Small intestine (tissue), 7 donors: Measurements from ENCODE around the gene ZNF83. TPM values are rescaled to one million over a fixed set of nuclear protein-coding genes. Genes with fewer than 3 reads are reported as not detected.
A peak's percentile ranks its signal among the peaks of the same experiment; 100 is the strongest.

Experiments used
- DNase-seq, 2 donors: peaks; one replicate each; pipeline versions ENCODE4 v3.0.0 to v3.0.0-alpha.2; 2013
- FAIRE-seq: peaks from 2 replicates; lab custom pipeline; 2012; peaks lifted over from hg19 to GRCh38; lab: Jason Lieb, UNC
- H3K27ac ChIP-seq, 3 donors: one replicate each; pipeline ENCODE4 v1.5.1; 2013; ENCODE audit warnings: low read length in 2 of 3, mild to moderate bottlenecking in 2 of 3, control low read depth in 1 of 3, inconsistent platforms in 1 of 3, low read depth in 1 of 3, moderate library complexity in 1 of 3
- H3K27me3 ChIP-seq, 3 donors: one replicate each; pipeline ENCODE4 v1.6.1; 2013; ENCODE audit warnings: low read length in 3 of 3, inconsistent platforms in 1 of 3; ENCODE audit not compliant: control insufficient read depth in 3 of 3, insufficient read depth in 3 of 3
- H3K36me3 ChIP-seq, 3 donors: one replicate each; pipeline ENCODE4 v1.6.1; 2013; ENCODE audit warnings: low read length in 3 of 3, inconsistent platforms in 1 of 3, low read depth in 1 of 3, mild to moderate bottlenecking in 1 of 3, moderate library complexity in 1 of 3; ENCODE audit not compliant: control insufficient read depth in 3 of 3, insufficient read depth in 2 of 3
- H3K4me1 ChIP-seq, 3 donors: one replicate each; pipeline ENCODE4 v1.6.1; 2013; ENCODE audit warnings: low read length in 2 of 3, inconsistent platforms in 1 of 3, low read depth in 1 of 3, mild to moderate bottlenecking in 1 of 3, moderate library complexity in 1 of 3; ENCODE audit not compliant: control insufficient read depth in 3 of 3, insufficient read depth in 2 of 3
- H3K4me3 ChIP-seq, 3 donors: one replicate each; pipeline ENCODE4 v1.5.1; 2013; ENCODE audit warnings: low read length in 3 of 3, control low read depth in 1 of 3, inconsistent platforms in 1 of 3, low read depth in 1 of 3, mild to moderate bottlenecking in 1 of 3, moderate library complexity in 1 of 3
- H3K9me3 ChIP-seq, 2 donors: one replicate each; pipeline ENCODE4 v1.6.1; 2013; ENCODE audit warnings: low read depth in 1 of 2, low read length in 1 of 2; ENCODE audit not compliant: control insufficient read depth in 2 of 2, insufficient read depth in 1 of 2
- WGBS, 3 donors: extraction: QIAGEN DNeasy Blood & Tissue Kit; methylation state at CpG; one replicate each; pipeline ENCODE4 v1.1.7; 2013; 5-methylcytosine and 5-hydroxymethylcytosine counted together
- polyA plus RNA-seq, 4 donors: library from polyadenylated mRNA; stranded (reverse) in 3 of 4; unstranded in 1 of 4; fragments of 200-250 nt in 3 of 4; fragments of 120-200 nt in 1 of 4; gene quantifications; one replicate each; pipeline versions ENCODE4 v1.2.1 to v1.2.3, GENCODE V29; 2013
- donor health status: healthy with polysubstance abuse.
- donor health status: control.
- donor health status: control.
- donor health status: Bipolar disorder and iron deficiency.
- donor health status: healthy.

Gene ZNF83
- polyA plus RNA-seq, 4 donors, result 4.3 to 84.6 (median 12.7) TPM

GRCh38 chr19:52670046-52670445 lies 31.9 kb upstream of the ZNF83 start:
- WGBS, 3 donors, result 61 to 83% (median 75%) methylated on average over 4 of the region's 4 CpGs
- FAIRE-seq (no peak), DNase-seq (peak in 1 of 2 donors; percentile 54)
- H3K4me3 ChIP-seq, result no peak overlapping the region
- no peak overlapping the region for H3K27ac ChIP-seq
- H3K4me1 ChIP-seq, result no peaks in the 10 kb centered on the region
- peaks cover 0 to 8% of the 10 kb centered on the region in 2 donors for H3K9me3 ChIP-seq
- H3K36me3 ChIP-seq, result peaks cover 0 to 3% (median 0%) of the 10 kb centered on the region in 3 donors
- no peaks in the 10 kb centered on the region for H3K27me3 ChIP-seq

- Histone ChIP-seq H3K9me3 (peaks cover 0 to 7% of the 10 kb centered on the region in 2 donors), H3K27ac (peak overlapping the region in 1 of 3 donors; percentile 17), H3K36me3 (peaks cover 0 to 3% (median 0%) of the 10 kb centered on the region in 3 donors), H3K4me1 (no peaks in the 10 kb centered on the region), H3K27me3 (no peaks in the 10 kb centered on the region), H3K4me3 (no peak overlapping the region)
- 93 to 96% (median 94%) methylated on average over 5 of the region's 5 CpGs for WGBS, 3 donors
- FAIRE-seq (no peak), DNase-seq (no peak)
Observed at GRCh38 chr19:52669586-52669985, 31.4 kb upstream of the ZNF83 start.

GRCh38 chr19:52667972-52668371 lies 29.8 kb upstream of the ZNF83 start:
- Histone ChIP-seq H3K4me1 (no peaks in the 10 kb centered on the region), H3K27me3 (no peaks in the 10 kb centered on the region), H3K4me3 (no peak overlapping the region), H3K36me3 (peaks cover 0 to 3% (median 0%) of the 10 kb centered on the region in 3 donors), H3K27ac (no peak overlapping the region), H3K9me3 (peaks cover 0 to 3% of the 10 kb centered on the region in 2 donors)
- WGBS, 3 donors, result 86 to 90% (median 89%) methylated on average over 6 of the region's 6 CpGs
- DNase-seq (no peak), FAIRE-seq (no peak)

GRCh38 chr19:52666506-52666905 lies 28.4 kb upstream of the ZNF83 start:
- DNase-seq (no peak), FAIRE-seq (no peak)
- no peaks in the 10 kb centered on the region for H3K27me3 ChIP-seq
- H3K9me3 ChIP-seq, result peaks cover 1 to 3% of the 10 kb centered on the region in 2 donors
- H3K4me1 ChIP-seq, result no peaks in the 10 kb centered on the region
- H3K4me3 ChIP-seq, result no peak overlapping the region
- no peak overlapping the region for H3K27ac ChIP-seq
- H3K36me3 ChIP-seq, result peaks cover 0 to 6% (median 0%) of the 10 kb centered on the region in 3 donors

GRCh38 chr19:52665529-52665928 lies 27.4 kb upstream of the ZNF83 start:
- Histone ChIP-seq H3K36me3 (peaks cover 0 to 4% (median 0%) of the 10 kb centered on the region in 3 donors), H3K9me3 (peaks cover 0 to 1% of the 10 kb centered on the region in 2 donors), H3K27me3 (no peaks in the 10 kb centered on the region), H3K4me3 (no peak overlapping the region), H3K27ac (no peak overlapping the region), H3K4me1 (no peaks in the 10 kb centered on the region)
- 96 to 98% (median 98%) methylated on average over 6 of the region's 6 CpGs for WGBS, 3 donors
- no peak for DNase-seq
- no peak for FAIRE-seq

GRCh38 chr19:52665027-52665426 lies 26.9 kb upstream of the ZNF83 start:
- Histone ChIP-seq H3K27me3 (no peaks in the 10 kb centered on the region), H3K27ac (no peak overlapping the region), H3K9me3 (peaks cover 0 to 1% of the 10 kb centered on the region in 2 donors), H3K36me3 (peaks cover 0 to 6% (median 3%) of the 10 kb centered on the region in 3 donors), H3K4me1 (no peaks in the 10 kb centered on the region), H3K4me3 (no peak overlapping the region)
- DNase-seq (no peak), FAIRE-seq (no peak)
- 95 to 97% (median 96%) methylated on average over 4 of the region's 4 CpGs for WGBS, 3 donors

GRCh38 chr19:52664461-52664860 lies 26.3 kb upstream of the ZNF83 start:
- peaks cover 0 to 1% of the 10 kb centered on the region in 2 donors for H3K9me3 ChIP-seq
- H3K36me3 ChIP-seq, result peaks cover 0 to 8% (median 4%) of the 10 kb centered on the region in 3 donors
- FAIRE-seq (no peak), DNase-seq (no peak)
- H3K27me3 ChIP-seq, result no peaks in the 10 kb centered on the region
- no peaks in the 10 kb centered on the region for H3K4me1 ChIP-seq
- H3K27ac ChIP-seq, result no peak overlapping the region
- H3K4me3 ChIP-seq, result no peak overlapping the region
- 77 to 85% (median 78%) methylated on average over 5 of the region's 5 CpGs for WGBS, 3 donors

GRCh38 chr19:52662631-52663030 lies 24.5 kb upstream of the ZNF83 start:
- H3K27me3 ChIP-seq, result no peaks in the 10 kb centered on the region
- H3K4me3 ChIP-seq, result no peak overlapping the region
- peaks cover 0 to 12% (median 4%) of the 10 kb centered on the region in 3 donors for H3K36me3 ChIP-seq
- DNase-seq (no peak), FAIRE-seq (no peak)
- H3K4me1 ChIP-seq, result peaks cover 0 to 2% (median 0%) of the 10 kb centered on the region in 3 donors
- H3K9me3 ChIP-seq, result peaks cover 1 to 3% of the 10 kb centered on the region in 2 donors
- no peak overlapping the region for H3K27ac ChIP-seq
- WGBS, 3 donors, result 83 to 96% (median 92%) methylated on average over 3 of the region's 3 CpGs

GRCh38 chr19:52660981-52661380 lies 22.8 kb upstream of the ZNF83 start:
- H3K27ac ChIP-seq, result no peak overlapping the region
- FAIRE-seq (no peak), DNase-seq (no peak)
- no peak overlapping the region for H3K4me3 ChIP-seq
- peaks cover 0 to 2% (median 0%) of the 10 kb centered on the region in 3 donors for H3K4me1 ChIP-seq
- WGBS, 3 donors, result 70 to 87% (median 81%) methylated on average over 3 of the region's 3 CpGs
- H3K9me3 ChIP-seq, result peaks cover 1 to 3% of the 10 kb centered on the region in 2 donors
- H3K27me3 ChIP-seq, result no peaks in the 10 kb centered on the region
- H3K36me3 ChIP-seq, result peaks cover 0 to 16% (median 4%) of the 10 kb centered on the region in 3 donors
